PC-3 (cell line): Measurements from ENCODE around the gene SH3D19.

Source experiments
- CTCF ChIP-seq: fragments of 300-600 bp; sonication (generic); conservative IDR thresholded peaks from 2 replicates; pipeline ENCODE4 v1.5.1; 2017; ENCODE audit warnings: antibody characterized with exemption, low read depth, mild to moderate bottlenecking, low read length
- EZH2 ChIP-seq: fragments of 300-600 bp; sonication (generic); IDR thresholded peaks from one replicate; pipeline ENCODE4 v1.6.1; 2017; ENCODE audit warnings: antibody characterized with exemption, mild to moderate bottlenecking, low read length; ENCODE audit not compliant: unreplicated experiment
- EZH2phosphoT487 ChIP-seq: fragments of 300-600 bp; sonication (generic); IDR thresholded peaks from 2 replicates; pipeline ENCODE4 v1.6.1; 2018; ENCODE audit warnings: mild to moderate bottlenecking, antibody characterized with exemption, low read length, borderline replicate concordance

GRCh38 chr4:151114986-151115385 lies 210.4 kb downstream of the SH3D19 start:
- TF ChIP-seq EZH2phosphoT487, result no peak
- no peak for TF ChIP-seq CTCF
- TF ChIP-seq EZH2, result no peak
